ENCODE measurements around the gene ILKAP.

The ILKAP gene, protein sequence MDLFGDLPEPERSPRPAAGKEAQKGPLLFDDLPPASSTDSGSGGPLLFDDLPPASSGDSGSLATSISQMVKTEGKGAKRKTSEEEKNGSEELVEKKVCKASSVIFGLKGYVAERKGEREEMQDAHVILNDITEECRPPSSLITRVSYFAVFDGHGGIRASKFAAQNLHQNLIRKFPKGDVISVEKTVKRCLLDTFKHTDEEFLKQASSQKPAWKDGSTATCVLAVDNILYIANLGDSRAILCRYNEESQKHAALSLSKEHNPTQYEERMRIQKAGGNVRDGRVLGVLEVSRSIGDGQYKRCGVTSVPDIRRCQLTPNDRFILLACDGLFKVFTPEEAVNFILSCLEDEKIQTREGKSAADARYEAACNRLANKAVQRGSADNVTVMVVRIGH

DNA sequence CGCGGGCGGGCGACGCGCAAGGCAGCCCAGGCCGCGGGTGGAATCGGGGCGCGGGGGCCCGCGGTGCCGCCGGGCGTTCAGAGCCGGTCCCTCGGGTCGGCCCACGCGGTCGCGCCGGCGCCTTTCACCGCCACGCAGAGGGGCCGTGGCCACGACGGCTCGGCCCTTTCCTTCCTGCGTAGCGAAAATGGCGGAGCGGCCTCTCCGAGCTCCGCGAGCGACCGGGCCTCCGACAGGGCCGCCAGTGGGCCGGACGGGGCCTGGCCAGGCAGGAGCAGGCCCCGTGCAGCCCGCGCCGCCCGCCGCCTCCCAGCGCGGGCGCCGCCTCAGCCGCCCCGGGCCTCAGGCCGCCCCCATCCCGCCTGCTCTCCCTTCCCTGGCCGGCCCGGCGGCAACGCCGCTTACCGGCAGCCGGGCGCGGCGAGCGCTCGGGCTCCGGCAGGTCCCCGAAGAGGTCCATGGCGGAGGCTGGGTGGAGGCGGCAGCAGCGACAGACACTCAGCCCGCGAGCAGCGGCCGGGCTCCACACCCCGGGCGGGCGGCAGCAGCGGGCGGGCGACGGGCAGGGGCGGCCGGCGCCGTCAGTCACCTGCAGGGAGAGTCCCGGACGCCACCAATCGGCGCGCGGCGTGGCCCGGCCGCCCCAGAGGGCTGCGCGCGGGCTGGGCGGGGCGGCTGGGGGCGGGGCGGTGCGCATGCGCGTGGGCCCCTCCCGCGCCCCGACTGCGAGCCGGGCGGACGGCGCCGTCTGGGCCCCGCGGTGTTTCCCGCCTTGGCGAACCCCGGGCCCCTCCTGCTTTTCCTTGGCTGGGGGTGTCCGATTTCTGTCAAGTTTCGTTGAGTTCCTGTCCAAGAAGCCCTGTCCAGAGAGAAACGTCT lies at the start of gene ILKAP:
TSS of gene ILKAP (minus strand) at position 602 of the 879 bp plus-strand sequence. CDS start at position 460, 142 bp downstream.
- Histone ChIP-seq H3K9me3 (ENCODE audit: control insufficient read depth, insufficient read depth, low read length) (no peaks in the 10 kb centered on the region), H3K9ac (ENCODE audit: low read depth, low read length) (peak within 1 kb of the TSS; percentile 91), H3K4me1 (ENCODE audit: insufficient read depth, low read length) (no peaks in the 10 kb centered on the region), H3K36me3 (ENCODE audit: insufficient read depth, low read length) (no peaks in the 10 kb centered on the region)

DNA sequence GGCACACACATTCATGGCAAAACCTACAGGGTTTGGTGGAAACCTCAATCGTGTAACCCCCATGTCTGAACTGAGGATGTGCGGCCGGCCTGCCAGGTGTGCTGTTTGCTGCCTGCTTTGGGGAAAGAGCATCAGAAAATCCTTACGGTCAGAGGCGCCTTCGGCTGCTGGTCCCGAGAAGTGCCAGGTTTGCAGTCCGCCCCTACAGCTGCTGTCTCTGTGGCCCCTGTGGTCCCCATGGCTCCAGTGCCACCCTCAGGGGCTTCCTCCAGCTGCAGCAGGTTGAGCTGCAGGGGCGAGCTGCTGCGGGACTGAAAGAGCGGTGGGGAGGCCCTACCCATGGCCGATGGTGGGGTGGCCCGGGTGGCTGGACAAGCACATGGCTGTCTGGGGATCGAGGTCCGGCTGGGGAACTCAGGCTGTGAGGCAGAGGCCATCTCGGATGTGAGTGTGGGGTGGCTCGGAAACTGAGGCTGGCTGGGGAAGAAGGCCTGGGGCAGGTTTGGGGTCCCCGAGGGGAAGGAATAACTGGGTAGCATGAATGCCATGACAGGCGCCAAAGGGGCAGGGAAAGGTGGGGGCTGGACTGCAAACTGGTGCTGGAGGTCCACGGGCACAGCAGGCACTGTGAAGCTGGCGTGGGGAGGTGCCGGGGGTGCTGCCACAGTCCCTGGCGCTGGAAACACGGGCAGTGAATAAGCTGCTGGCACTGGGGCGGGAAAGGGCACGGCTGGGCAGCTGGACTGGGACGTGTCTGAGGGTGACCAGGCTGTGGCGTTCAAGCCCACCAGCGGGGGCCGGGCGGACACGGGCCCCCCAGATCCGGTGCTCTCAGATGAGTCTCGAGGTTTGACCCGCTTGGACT lies 49.5 kb upstream of the ILKAP start:
- no peak overlapping the region for H3K9ac ChIP-seq (ENCODE audit: low read depth, low read length)
- peaks cover 10% of the 10 kb centered on the region; the same call in 1 of the 2 replicates for H3K36me3 ChIP-seq (ENCODE audit: insufficient read depth, low read length)
- no peaks in the 10 kb centered on the region for H3K9me3 ChIP-seq (ENCODE audit: control insufficient read depth, insufficient read depth, low read length)
- H3K4me1 ChIP-seq (ENCODE audit: insufficient read depth, low read length), result no peaks in the 10 kb centered on the region

DNA sequence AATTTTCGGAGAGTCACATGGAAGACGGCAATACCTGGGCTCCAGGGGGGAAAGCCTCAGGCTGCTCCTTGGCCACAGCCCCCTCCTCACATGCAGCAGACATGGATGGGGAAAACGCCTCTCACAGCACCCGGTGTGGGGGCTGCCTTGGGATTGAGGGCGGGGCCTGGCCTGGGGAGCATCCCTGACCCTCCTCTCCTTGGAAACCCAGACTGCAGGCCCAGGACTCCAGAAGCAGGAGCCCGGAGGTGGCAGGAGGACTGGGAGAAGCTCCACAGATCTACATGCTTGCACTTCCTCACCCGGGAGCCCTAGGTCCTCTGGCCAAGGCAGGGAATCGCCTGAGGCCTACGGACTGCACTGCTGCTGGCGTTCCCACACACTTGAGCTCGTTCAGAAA lies 48.5 kb upstream of the ILKAP start:
- no peaks in the 10 kb centered on the region for H3K9me3 ChIP-seq (ENCODE audit: control insufficient read depth, insufficient read depth, low read length)
- H3K36me3 ChIP-seq (ENCODE audit: insufficient read depth, low read length), result peaks cover 10% of the 10 kb centered on the region; the same call in 1 of the 2 replicates
- H3K9ac ChIP-seq (ENCODE audit: low read depth, low read length), result no peak overlapping the region
- H3K4me1 ChIP-seq (ENCODE audit: insufficient read depth, low read length), result no peaks in the 10 kb centered on the region

DNA sequence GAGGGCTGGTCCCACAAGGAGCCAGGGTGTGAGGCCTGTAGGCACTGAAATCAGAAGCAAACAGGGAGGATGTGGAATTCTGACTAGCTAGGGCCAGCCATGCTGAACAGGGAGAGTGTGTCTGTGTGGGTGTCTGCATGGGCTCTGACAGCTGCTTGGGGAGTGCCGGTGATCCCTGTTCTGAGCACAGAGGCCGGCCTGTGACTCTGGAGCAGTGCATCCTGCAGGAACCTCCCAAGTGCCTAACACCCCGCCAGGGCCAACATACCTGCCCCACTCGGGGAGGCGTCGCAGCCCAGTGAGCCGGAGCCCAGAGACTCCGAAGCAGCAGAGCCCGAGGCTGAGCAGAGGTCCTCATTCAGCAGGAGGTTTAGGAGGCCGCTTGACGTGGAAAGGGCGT lies 47.8 kb upstream of the ILKAP start:
- Histone ChIP-seq H3K9ac (ENCODE audit: low read depth, low read length) (no peak overlapping the region), H3K36me3 (ENCODE audit: insufficient read depth, low read length) (peaks cover 10% of the 10 kb centered on the region; the same call in 1 of the 2 replicates), H3K4me1 (ENCODE audit: insufficient read depth, low read length) (no peaks in the 10 kb centered on the region), H3K9me3 (ENCODE audit: control insufficient read depth, insufficient read depth, low read length) (no peaks in the 10 kb centered on the region)

DNA sequence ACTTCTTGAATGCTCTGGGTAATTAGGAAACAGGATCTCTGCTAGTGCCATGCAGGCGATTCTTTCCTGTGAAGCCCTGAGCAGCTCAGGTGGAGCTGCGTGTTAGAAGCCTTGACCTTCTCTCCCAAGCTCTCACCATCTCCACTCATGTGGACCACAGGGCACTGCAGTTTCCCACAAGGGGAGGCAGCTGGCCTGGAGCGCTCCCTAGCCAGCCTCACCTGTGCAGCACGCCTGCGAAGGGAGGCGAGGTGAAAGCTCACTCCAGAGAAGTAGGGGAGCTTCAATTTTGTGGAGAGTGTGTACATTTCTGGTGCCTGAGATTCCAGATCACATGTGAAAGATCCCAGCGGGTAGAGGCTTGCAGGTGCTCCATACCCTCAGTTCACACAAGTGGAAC lies 47.4 kb upstream of the ILKAP start:
- peaks cover 6% of the 10 kb centered on the region; the same call in 1 of the 2 replicates for H3K36me3 ChIP-seq (ENCODE audit: insufficient read depth, low read length)
- H3K9me3 ChIP-seq (ENCODE audit: control insufficient read depth, insufficient read depth, low read length), result no peaks in the 10 kb centered on the region
- no peak overlapping the region for H3K9ac ChIP-seq (ENCODE audit: low read depth, low read length)
- no peaks in the 10 kb centered on the region for H3K4me1 ChIP-seq (ENCODE audit: insufficient read depth, low read length)

DNA sequence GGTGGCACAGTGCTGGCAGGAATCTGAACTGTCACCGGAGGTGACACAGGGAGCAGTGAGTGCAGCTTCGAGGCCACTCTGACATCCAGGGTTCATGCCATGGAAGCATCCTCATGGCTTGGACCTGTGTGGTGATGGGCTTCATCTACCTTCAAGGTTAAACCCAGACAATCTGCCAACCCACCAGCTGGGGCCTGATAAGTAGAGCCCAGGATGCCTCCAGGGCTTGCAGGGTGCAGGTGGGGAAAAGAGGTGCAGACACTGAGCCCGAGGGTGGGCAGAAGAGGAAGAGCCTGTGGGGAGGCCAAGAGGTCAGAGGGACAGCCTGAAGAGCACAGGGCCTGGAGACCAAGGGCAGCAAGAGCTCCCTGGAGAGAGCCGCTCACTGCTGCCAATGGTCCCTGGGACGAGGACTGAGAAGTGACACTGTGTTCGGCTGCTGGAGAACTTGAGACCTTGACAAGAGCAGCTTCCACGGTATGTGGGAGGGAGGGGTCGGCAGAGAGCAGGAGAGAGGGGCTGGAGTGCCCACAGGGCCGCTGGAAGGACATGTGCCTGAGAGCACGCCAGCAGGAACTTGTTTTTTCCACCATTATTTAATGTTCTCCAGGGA lies 44.5 kb upstream of the ILKAP start:
- Histone ChIP-seq H3K36me3 (ENCODE audit: insufficient read depth, low read length) (peaks cover 8% of the 10 kb centered on the region; the same call in 1 of the 2 replicates), H3K4me1 (ENCODE audit: insufficient read depth, low read length) (no peaks in the 10 kb centered on the region), H3K9me3 (ENCODE audit: control insufficient read depth, insufficient read depth, low read length) (no peaks in the 10 kb centered on the region), H3K9ac (ENCODE audit: low read depth, low read length) (no peak overlapping the region)

DNA sequence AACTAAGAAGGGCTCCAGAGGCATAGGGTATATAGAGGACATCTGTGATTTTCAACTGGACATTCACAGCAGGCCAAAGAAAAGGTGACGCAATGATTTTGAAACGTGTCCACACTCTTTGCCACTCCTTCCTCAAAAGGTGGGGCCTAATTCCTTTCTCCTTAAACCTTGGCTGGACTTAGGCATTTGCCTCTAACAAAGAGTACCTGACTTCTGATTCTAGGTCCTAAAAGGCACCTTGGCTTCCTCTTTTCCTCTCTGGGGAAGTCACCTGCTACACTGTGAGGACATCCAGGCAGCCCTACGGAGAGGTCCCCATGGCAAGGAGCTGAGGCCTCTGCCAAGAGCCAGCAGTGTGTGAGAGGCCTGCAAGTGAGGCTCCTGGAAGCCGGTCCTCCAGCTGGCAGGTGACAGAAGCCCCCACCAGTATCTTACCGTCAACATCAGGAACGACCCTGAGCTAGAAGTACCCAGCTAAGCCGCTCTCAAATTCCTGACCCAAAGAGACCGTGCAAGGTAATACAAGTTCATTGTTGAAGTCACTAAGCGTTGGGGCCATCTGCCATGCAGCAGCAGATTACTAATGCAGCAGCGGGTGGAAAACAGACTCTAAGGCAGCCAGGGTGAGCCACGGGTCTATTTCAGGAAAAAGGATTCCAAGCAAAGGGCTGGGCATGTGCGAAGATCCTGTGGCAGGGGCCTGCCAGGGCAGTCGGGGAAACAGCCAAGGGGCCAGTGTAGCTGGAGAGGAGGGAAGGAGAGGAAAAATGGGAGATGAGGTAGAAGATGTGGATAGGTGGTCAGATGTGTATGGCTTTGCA lies 43.7 kb upstream of the ILKAP start:
- H3K9ac ChIP-seq (ENCODE audit: low read depth, low read length), result no peak overlapping the region
- H3K36me3 ChIP-seq (ENCODE audit: insufficient read depth, low read length), result peaks cover 8% of the 10 kb centered on the region; the same call in 1 of the 2 replicates
- no peaks in the 10 kb centered on the region for H3K4me1 ChIP-seq (ENCODE audit: insufficient read depth, low read length)
- H3K9me3 ChIP-seq (ENCODE audit: control insufficient read depth, insufficient read depth, low read length), result no peaks in the 10 kb centered on the region

DNA sequence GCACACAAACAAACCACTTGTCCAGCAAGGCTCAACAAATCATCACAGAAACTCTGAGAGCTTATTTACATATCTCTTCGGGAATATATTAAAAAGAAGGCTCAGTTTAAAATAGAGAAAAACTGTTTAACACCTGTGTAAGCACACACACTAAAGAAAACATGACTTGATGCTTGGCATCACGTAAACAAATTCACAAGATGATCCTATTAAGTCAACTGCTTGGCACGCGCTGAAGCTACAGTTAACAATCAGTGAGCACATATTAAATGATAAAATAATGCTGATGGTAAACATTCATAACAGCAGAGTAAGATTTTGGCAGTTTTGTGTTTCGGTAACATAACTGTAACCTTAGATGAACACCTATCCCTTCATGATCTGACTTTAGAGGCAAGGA lies 40.7 kb upstream of the ILKAP start:
- H3K9me3 ChIP-seq (ENCODE audit: control insufficient read depth, insufficient read depth, low read length), result no peaks in the 10 kb centered on the region
- H3K4me1 ChIP-seq (ENCODE audit: insufficient read depth, low read length), result no peaks in the 10 kb centered on the region
- H3K36me3 ChIP-seq (ENCODE audit: insufficient read depth, low read length), result peaks cover 8% of the 10 kb centered on the region; the same call in 1 of the 2 replicates
- no peak overlapping the region for H3K9ac ChIP-seq (ENCODE audit: low read depth, low read length)

DNA sequence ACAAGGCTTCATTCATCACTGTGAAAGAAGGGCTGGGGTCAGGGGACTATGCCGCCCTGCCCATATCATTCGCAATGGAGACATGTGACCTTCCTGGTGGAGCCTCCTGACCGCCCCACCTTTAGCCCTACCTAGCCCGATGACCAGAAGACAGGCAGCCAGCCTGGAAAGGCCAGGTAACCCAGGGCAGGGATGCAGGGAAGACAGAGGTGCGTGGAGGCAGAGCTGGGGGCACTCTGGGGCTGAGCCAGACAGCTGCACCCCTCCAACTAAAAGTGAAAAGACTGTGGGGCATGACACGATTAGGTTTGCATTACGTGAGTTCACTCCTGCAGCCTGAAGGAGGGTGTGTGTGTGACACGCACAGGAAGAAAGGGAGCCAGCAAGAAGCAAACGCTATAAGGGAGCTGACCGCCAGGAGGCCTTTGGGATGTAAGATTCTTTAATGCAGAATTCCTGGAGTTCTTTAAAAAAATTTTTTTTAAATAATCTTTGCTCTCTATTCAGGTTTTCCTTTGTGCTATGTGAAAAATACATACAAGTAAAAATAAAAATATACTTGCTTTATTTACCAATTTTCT lies 40.1 kb upstream of the ILKAP start:
- Histone ChIP-seq H3K4me1 (ENCODE audit: insufficient read depth, low read length) (no peaks in the 10 kb centered on the region), H3K9me3 (ENCODE audit: control insufficient read depth, insufficient read depth, low read length) (peaks cover 3% of the 10 kb centered on the region; the same call in 1 of the 2 replicates), H3K36me3 (ENCODE audit: insufficient read depth, low read length) (peaks cover 8% of the 10 kb centered on the region; the same call in 1 of the 2 replicates), H3K9ac (ENCODE audit: low read depth, low read length) (no peak overlapping the region)

DNA sequence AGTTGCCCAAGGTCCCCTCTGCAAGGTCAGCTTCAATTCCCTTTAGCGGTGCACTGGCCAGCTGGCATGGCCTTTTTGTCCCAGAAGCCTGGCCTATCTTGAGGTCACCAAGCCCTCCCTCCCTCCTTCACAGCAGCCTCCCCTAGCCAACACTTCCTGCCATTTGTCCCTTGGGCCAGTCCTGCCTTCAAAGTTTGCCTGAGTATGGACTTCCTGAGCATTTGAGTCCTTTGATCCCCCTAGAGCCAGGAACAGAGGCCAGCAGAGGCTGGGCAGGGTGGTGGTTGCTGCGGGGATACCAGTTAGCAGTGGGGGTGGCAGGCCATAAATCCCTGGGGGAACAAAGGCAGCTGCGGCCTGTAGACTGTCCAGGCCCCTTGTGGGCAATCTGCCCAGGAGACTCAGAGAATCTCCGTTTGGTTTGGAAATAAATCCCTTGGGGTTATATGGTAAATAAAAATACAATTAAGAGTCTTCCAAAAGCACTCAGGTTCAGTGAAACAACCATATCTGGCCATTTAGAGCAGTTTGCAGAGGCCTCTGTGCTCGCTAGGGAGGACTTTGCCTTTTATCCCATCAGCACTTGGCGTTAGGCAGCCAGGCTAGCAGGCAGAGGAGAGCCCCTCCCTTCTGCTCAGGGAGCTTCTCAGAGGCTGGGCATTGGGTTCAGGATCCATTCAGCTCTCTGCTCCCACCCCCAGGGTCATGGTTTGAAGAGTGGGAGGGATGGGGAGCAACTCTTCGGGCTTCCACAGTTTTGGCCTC lies 39.4 kb upstream of the ILKAP start:
- Histone ChIP-seq H3K9me3 (ENCODE audit: control insufficient read depth, insufficient read depth, low read length) (peaks cover 5% of the 10 kb centered on the region; the same call in 1 of the 2 replicates), H3K4me1 (ENCODE audit: insufficient read depth, low read length) (no peaks in the 10 kb centered on the region), H3K36me3 (ENCODE audit: insufficient read depth, low read length) (peaks cover 8% of the 10 kb centered on the region; the same call in 1 of the 2 replicates), H3K9ac (ENCODE audit: low read depth, low read length) (no peak overlapping the region)

DNA sequence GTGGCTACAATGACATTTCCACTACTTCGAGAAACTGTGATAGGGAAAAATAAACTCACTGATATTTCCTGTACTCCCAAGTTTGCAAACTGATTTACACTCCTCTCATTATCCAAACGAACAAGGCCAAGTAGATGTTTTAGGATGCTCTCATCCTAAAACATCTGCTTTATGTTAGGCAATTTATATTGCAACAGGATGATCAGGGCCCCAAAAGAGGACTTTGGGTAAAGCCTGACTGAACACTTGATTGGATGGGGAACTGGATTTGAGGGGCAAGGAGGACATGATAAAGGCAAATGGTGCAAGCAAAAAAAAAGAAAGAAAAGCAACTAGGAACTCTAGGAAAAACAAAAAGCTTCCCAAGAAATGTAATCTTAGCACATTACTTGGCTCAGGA lies 38.5 kb upstream of the ILKAP start:
- Histone ChIP-seq H3K9me3 (ENCODE audit: control insufficient read depth, insufficient read depth, low read length) (peaks cover 5% of the 10 kb centered on the region; the same call in 1 of the 2 replicates), H3K4me1 (ENCODE audit: insufficient read depth, low read length) (no peaks in the 10 kb centered on the region), H3K9ac (ENCODE audit: low read depth, low read length) (no peak overlapping the region), H3K36me3 (ENCODE audit: insufficient read depth, low read length) (peaks cover 8% of the 10 kb centered on the region; the same call in 1 of the 2 replicates)

Measured in ES-I3 (cell line).